Measurements from ENCODE around the gene COX11.

GRCh38 chr17:55002458-55002857 lies 34.0 kb upstream of the COX11 start:
- TF ChIP-seq HMGXB4 (CRISPR knock-in tag; IDR thresholded peaks at IDR 0.05) = no peak
- TF ChIP-seq NR1H2 (CRISPR knock-in tag; IDR thresholded peaks at IDR 0.05) = no peak
- TF ChIP-seq CTCF (IDR thresholded peaks at IDR 0.05) = no peak
- TF ChIP-seq NR2C2 (CRISPR knock-in tag; IDR thresholded peaks at IDR 0.05) = no peak
- TF ChIP-seq SP1 (CRISPR knock-in tag; conservative IDR thresholded peaks at IDR 0.05) = no peak
- TF ChIP-seq E2F1 (CRISPR knock-in tag; IDR thresholded peaks at IDR 0.05) = no peak
- no peak for TF ChIP-seq KAT7 (CRISPR knock-in tag; IDR thresholded peaks at IDR 0.05; ENCODE audit: borderline replicate concordance)
- no peak for TF ChIP-seq FOXK1 (CRISPR knock-in tag; IDR thresholded peaks at IDR 0.05)
- TF ChIP-seq ATF2 (CRISPR knock-in tag; IDR thresholded peaks at IDR 0.05; ENCODE audit: borderline replicate concordance, low read depth) = no peak
- no peak for TF ChIP-seq NFYB (CRISPR knock-in tag; conservative IDR thresholded peaks at IDR 0.05; ENCODE audit: low read depth)
- TF ChIP-seq ATF3 (CRISPR knock-in tag; conservative IDR thresholded peaks at IDR 0.05) = no peak
- no peak for TF ChIP-seq TP53 (CRISPR knock-in tag; IDR thresholded peaks at IDR 0.05)
- TF ChIP-seq ATF1 (CRISPR knock-in tag; IDR thresholded peaks at IDR 0.05) = no peak
- TF ChIP-seq CREM (CRISPR knock-in tag; IDR thresholded peaks at IDR 0.05) = no peak
